ENCODE measurements around the gene CLEC4F. TPM values are rescaled to one million over a fixed set of nuclear protein-coding genes. Genes with fewer than 3 reads are reported as not detected.

CLEC4F gene
- total RNA-seq, 2 donors from 2014 or later = 0.23 TPM; not detected in 1

DNA sequence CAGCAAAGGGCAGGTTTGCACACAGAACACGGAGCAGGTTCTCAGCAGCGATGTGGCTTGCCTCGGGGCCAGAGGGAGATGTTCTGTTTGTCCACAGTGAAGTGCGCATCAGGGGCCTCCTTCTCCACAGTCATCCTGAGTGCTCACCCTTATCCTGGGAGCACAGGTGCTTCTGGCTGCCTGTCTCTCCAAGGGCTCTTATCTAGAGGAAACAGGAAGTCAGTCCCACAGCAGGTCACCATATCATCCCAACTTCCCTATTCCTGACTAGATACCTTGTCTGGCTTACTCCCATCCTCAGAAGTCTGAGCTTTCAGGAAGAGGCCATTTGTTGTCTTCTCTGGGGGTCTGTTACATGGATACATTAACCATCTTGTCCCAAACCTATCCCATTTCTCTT lies 15.2 kb upstream of the CLEC4F start, which contains the start of gene CD207:
TSS of gene CD207 (minus strand) at position 174 of the 400 bp plus-strand sequence. CDS start at position 134, 40 bp downstream.
- TF ChIP-seq, protein P1, sequence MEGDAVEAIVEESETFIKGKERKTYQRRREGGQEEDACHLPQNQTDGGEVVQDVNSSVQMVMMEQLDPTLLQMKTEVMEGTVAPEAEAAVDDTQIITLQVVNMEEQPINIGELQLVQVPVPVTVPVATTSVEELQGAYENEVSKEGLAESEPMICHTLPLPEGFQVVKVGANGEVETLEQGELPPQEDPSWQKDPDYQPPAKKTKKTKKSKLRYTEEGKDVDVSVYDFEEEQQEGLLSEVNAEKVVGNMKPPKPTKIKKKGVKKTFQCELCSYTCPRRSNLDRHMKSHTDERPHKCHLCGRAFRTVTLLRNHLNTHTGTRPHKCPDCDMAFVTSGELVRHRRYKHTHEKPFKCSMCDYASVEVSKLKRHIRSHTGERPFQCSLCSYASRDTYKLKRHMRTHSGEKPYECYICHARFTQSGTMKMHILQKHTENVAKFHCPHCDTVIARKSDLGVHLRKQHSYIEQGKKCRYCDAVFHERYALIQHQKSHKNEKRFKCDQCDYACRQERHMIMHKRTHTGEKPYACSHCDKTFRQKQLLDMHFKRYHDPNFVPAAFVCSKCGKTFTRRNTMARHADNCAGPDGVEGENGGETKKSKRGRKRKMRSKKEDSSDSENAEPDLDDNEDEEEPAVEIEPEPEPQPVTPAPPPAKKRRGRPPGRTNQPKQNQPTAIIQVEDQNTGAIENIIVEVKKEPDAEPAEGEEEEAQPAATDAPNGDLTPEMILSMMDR (IDR thresholded peaks at IDR 0.05) = no peak
- TF ChIP-seq POLR2AphosphoS5 (IDR thresholded peaks at IDR 0.05) (no peak), POLR2A (IDR thresholded peaks at IDR 0.05) (no peak)
- intact Hi-C loops (cut with DNase I) = no loop called here
- H3K4me3 ChIP-seq = no peak within 1 kb of the TSS
- H3K27me3 ChIP-seq (replicated peaks; ENCODE audit: insufficient read depth) = no peaks in the 10 kb centered on the region
- no peak within 1 kb of the TSS for H3K27ac ChIP-seq
- DNase-seq (ENCODE audit: low spot score) = no peak
- H3K9me3 ChIP-seq = no peaks in the 10 kb centered on the region
- WGBS = 83% methylated on average over 4 of the region's 4 CpGs
- no peaks in the 10 kb centered on the region for H3K4me1 ChIP-seq (replicated peaks)
- H3K36me3 ChIP-seq = no peaks in the 10 kb centered on the region

GRCh38 chr2:70834881-70835280 lies 14.5 kb upstream of the CLEC4F start:
- no peak for DNase-seq (ENCODE audit: low spot score)
- Histone ChIP-seq H3K4me1 (replicated peaks) (no peaks in the 10 kb centered on the region), H3K27ac (no peak overlapping the region), H3K4me3 (no peak overlapping the region), H3K27me3 (replicated peaks; ENCODE audit: insufficient read depth) (no peaks in the 10 kb centered on the region), H3K36me3 (no peaks in the 10 kb centered on the region), H3K9me3 (no peaks in the 10 kb centered on the region)
- TF ChIP-seq POLR2AphosphoS5 (IDR thresholded peaks at IDR 0.05) (no peak), POLR2A (IDR thresholded peaks at IDR 0.05) (no peak)
- TF ChIP-seq, protein P1 (IDR thresholded peaks at IDR 0.05) = no peak
- WGBS = 70% methylated on average over 4 of the region's 4 CpGs
- intact Hi-C loops (cut with DNase I) = no loop called here

DNA sequence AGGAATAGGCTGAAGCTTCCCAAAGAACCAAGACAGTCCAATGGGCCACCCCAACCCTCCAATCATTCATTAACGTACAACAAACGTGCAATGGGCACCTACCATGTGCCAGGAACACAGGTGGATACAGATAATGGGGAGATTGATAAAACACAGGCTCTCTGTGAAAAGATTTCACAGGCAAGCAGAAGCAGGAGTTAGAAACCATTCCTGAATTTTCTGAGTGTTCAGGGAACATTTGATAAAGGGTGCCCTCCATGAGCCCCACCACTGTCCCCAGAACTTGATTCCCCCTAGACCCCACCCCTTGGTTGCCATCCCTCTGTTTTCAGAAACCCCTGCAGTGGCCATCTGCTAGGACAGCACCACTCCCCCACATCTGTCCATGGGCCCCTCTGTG lies 13.7 kb upstream of the CLEC4F start:
- no peaks in the 10 kb centered on the region for H3K27me3 ChIP-seq (replicated peaks; ENCODE audit: insufficient read depth)
- no peaks in the 10 kb centered on the region for H3K36me3 ChIP-seq
- no peak overlapping the region for H3K27ac ChIP-seq
- no peaks in the 10 kb centered on the region for H3K4me1 ChIP-seq (replicated peaks)
- no peak for DNase-seq (ENCODE audit: low spot score)
- intact Hi-C loops (cut with DNase I) = no loop called here
- TF ChIP-seq POLR2AphosphoS5 (IDR thresholded peaks at IDR 0.05) = no peak
- TF ChIP-seq POLR2A (IDR thresholded peaks at IDR 0.05) = no peak
- TF ChIP-seq, protein P1 (IDR thresholded peaks at IDR 0.05) = no peak
- no peaks in the 10 kb centered on the region for H3K9me3 ChIP-seq
- 87% methylated on average over 2 of the region's 2 CpGs for WGBS
- H3K4me3 ChIP-seq = no peak overlapping the region

- H3K27ac ChIP-seq = no peak overlapping the region
- H3K4me3 ChIP-seq = no peak overlapping the region
- intact Hi-C loops (cut with DNase I) = no loop called here
- no peaks in the 10 kb centered on the region for H3K27me3 ChIP-seq (replicated peaks; ENCODE audit: insufficient read depth)
- H3K9me3 ChIP-seq = no peaks in the 10 kb centered on the region
- no peak for DNase-seq (ENCODE audit: low spot score)
- H3K4me1 ChIP-seq (replicated peaks) = no peaks in the 10 kb centered on the region
- TF ChIP-seq POLR2AphosphoS5 (IDR thresholded peaks at IDR 0.05) (no peak), POLR2A (IDR thresholded peaks at IDR 0.05) (no peak)
- TF ChIP-seq, protein P1 (IDR thresholded peaks at IDR 0.05) = no peak
- 75% methylated on average over 1 of the region's 1 CpG for WGBS
- H3K36me3 ChIP-seq = no peaks in the 10 kb centered on the region
Observed at GRCh38 chr2:70833246-70833645, 12.8 kb upstream of the CLEC4F start.

- intact Hi-C loops (cut with DNase I) = no loop called here
- DNase-seq (ENCODE audit: low spot score) = no peak
- no peaks in the 10 kb centered on the region for H3K36me3 ChIP-seq
- no peaks in the 10 kb centered on the region for H3K9me3 ChIP-seq
- TF ChIP-seq POLR2A (IDR thresholded peaks at IDR 0.05) (no peak), POLR2AphosphoS5 (IDR thresholded peaks at IDR 0.05) (no peak)
- TF ChIP-seq, protein P1 (IDR thresholded peaks at IDR 0.05) = no peak
- H3K4me3 ChIP-seq = no peak overlapping the region
- no peak overlapping the region for H3K27ac ChIP-seq
- H3K4me1 ChIP-seq (replicated peaks) = no peaks in the 10 kb centered on the region
- no peaks in the 10 kb centered on the region for H3K27me3 ChIP-seq (replicated peaks; ENCODE audit: insufficient read depth)
- WGBS = 98% methylated on average over 2 of the region's 2 CpGs
Observed at GRCh38 chr2:70832386-70832785, 12.0 kb upstream of the CLEC4F start.
